Activated CD4-positive, alpha-beta T cell treated with anti-CD3 and anti-CD28 coated beads, Interleukin-2, Interleukin-6, amounts not matched to agents 100 ng/mL and 50 ng/mL, durations not matched to agents 16 hours and 8 hours (primary cell): ENCODE results near the gene TCP11L2.
"Not testable (repeated sequence)": the region's sequence is repeated elsewhere in the genome, so short reads cannot be mapped to it uniquely, and the experiment has no call there.

Experiments
- DNase-seq: peaks from one replicate; pipeline ENCODE4 v3.0.0-alpha.2; 2020

The TCP11L2 gene

GRCh38 chr12:106345746-106346145, 43.2 kb downstream of the TCP11L2 start:
- no peak for DNase-seq

GRCh38 chr12:106348411-106348810, 45.9 kb downstream of the TCP11L2 start:
- DNase-seq: no peak

GRCh38 chr12:106353175-106353574, 50.6 kb downstream of the TCP11L2 start:
- no peak for DNase-seq

DNA sequence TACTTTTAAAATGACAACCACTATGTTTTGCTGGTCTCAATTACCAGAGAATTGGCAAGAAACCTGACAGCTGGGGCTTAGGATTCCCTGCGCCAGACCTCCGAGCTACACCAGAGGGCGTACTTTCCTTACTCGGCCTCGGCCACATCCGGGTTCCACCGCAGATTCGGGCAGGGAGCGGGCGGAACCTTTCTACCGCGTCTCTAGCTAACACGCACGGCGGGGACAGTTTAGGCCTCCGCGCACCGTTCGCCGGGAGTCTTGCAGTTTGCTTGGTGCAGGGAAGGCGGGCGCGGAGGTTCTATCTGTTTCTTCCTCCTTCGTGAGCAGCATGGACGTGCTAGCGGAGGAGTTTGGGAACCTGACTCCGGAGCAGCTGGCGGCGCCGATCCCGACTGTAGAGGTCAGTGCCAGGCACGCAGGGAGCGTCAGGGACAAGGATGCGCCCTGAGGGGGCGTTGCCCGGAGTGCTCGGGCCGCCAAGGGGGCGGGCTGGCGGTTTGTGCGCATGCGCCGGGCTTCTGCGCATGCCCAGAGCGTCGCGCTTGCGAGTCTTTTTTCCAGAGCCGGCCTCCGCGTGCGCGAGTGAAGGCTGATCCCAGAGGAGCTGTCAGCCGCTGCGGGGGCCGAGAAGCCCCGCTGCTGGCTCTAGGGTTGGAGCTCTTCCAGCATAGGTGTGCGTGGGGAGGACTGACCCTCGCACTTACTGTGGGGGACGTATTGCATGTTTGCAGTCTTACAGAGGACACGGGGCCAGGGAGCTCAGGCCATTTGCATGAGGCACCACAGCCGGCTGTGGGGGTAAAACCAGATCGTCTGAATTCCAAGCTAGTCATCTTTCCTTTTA, 55.2 kb downstream of the TCP11L2 start, which contains the start of gene POLR3B:
Gene POLR3B, plus strand, starts transcription at position 200 of the 847 bp plus-strand sequence. Its CDS starts 132 bp downstream, at position 332.
- peak; percentile 96 for DNase-seq

DNA sequence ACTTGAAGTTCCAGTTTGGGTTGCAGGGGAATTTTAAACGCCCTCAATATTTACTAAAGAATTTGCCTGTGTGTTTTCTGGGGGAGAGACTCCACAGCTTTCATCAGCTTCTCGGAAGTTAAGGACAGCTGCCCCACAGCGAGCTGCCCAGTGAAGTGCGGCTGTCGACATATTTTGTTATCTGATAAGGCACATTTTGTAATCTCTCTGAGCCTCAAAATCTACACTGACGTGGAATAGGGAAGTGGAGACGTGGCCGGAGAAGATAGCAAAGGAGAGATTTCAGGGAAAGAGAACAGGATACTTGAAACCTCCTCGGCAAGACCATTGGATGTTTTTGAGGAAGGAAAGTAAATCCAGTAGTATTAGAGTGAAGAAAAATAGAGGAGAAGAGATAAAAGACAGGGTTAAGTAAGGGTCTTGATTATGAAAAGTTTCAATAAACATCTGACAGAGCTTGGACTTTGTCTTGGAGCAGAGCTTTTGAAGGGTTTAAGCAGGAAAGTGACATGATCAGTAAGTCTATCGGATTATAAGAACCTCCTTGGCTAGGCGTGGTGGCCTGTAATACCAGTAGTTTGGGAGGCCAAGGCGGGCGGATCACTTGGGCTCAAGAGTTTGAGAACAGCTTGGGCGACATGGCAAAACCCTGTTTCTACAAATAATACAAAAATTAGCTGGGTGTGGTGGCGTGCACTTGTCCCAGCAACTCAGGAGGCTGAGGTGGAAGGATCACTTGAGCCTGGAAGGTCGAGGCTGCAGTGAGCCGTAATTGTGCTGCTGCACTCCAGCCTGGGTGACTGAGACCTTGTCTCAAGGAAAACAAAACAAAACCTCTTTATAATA, 56.1 kb downstream of the TCP11L2 start:
- DNase-seq: no peak

DNA sequence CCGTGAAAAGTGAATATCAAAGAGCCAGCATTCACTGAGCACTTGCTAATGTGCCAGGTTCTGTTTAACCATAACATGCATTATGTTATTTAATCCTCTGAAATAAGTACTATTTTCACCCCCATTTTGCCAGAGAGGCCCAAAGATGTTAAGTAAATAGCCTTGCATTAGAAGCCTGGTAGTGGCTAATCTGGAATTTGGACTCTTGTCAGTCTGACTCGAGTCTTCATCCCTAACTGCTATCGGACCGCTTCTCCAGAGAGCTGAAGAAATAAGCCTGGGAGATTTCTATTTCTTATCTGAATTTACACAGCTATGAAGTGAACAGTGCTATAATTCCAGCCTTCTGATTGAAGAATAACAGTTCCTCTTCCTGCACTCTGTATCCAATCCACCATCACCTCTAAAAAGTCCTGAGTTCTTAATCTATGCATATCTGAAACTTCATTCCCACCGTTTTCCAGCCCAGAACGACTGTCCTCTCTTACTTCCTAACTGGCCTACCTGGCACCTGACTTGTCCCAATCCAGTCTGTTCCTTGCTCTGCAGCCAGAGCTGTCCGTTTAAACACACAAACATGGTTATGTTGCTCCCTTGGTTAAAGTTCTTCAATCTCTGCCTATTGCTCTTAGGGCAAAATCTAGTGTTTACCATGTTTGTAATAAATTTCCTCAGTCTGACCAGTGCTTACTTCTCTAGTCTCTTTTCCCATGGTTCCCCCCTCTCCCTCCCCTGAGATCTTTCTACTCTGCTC, 57.3 kb downstream of the TCP11L2 start:
- no peak for DNase-seq

GRCh38 chr12:106360400-106360994, 58.0 kb downstream of the TCP11L2 start:
- no peak for DNase-seq

GRCh38 chr12:106362971-106363370, 60.4 kb downstream of the TCP11L2 start:
- DNase-seq: no peak

- no peak for DNase-seq
Measured at GRCh38 chr12:106364261-106364660, 61.7 kb downstream of the TCP11L2 start.

- no peak for DNase-seq
Measured at GRCh38 chr12:106369624-106370346, 67.3 kb downstream of the TCP11L2 start.

DNA sequence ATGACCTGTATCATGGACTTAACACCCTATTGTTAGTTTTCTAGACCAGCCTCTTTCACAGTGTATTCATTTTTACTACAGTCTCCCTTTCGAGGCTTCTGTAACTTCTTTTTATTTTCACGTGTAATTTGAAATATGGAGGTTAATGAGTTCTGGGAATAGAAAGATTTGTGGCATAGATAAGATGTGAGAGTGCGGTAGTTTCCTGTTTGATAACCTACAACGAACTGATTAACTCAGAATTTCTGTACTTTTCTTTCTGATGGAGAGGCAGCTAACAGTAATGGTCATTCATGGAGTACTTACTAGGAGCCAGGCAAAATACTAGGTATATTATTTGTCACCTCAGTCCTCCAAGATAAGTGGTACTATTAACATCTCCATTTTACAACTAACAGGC, 76.3 kb downstream of the TCP11L2 start:
- DNase-seq: no peak

- DNase-seq: no peak
Measured at GRCh38 chr12:106380954-106381353, 78.4 kb downstream of the TCP11L2 start.

- DNase-seq: not testable (repeated sequence)
Measured at GRCh38 chr12:106381866-106382265, 79.3 kb downstream of the TCP11L2 start.

DNA sequence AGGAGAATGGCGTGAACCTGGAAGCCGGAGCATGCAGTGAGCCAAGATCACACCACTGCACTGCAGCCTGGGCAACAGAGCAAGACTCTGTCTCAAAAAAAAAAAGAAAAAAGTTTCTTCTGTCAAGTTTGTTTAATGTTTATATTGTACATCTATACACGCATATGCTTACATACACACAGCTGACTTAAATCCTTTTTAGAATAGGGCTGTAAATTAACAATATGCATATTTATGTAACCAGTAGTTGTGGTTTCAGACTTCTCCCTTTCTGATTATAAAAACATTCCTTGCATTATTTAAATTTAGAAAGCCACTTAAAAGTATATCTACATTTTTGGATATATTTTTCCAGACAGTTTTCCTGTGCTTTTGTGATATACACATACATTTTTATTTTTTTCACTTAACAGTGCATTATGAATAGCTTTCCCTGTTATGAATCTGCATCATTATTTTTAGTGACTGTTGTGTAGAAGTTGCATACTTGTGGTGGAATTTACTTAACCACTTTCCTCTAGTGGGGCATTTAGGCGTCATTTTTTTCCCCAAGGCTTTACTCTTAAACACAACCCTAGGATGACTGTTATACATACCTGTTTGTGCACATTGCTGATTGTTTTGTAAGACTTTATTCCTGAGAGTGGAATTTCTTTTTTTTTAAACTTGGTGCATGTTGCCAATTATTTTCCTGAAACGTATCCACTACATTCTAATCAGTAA, 84.4 kb downstream of the TCP11L2 start:
- no peak for DNase-seq

DNA sequence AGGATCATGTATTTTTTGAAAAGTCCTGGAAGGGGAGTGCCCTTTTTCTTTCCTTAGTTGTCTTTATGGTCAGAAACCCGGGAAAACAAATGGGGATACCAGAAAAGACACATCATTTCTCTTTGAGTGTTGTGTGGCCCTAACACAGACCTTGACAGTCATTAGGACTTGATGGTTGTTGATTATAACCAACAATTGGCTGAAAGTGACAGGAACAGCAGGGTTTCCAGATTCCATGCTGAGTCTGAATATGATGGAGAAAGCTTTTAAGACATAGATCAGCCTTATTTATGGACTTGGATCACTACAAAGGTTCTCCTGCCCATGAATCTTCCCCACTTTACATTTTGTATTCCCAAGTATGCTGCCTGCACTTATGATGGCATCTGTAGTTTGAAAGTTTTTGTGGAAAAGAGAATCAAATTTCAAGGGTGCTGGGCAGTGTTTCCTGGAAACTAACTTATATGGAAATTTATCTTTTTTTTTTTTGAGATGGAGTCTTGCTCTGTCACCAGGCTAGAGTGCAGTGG, 85.4 kb downstream of the TCP11L2 start:
- no peak for DNase-seq

DNA sequence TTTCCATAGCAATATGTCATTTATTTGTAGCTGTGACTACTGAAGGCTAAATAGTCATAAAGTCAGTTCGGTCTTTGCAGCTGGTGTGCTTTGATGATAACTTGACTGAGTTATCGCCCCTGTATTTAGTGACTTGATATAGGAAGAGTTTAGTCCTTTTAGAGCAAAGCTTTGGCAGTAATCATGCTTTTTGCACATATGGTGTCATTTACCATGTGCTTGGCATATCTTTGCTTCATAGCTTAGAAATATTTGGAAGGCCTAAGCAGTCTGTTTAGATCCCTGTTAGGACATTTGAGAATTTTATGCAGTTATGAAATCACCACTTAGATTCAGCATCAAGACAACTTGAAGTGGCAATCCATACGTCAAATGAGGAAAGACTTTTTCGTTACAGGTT, 86.6 kb downstream of the TCP11L2 start:
- DNase-seq: no peak

- DNase-seq: no peak
Measured at GRCh38 chr12:106392759-106393158, 90.2 kb downstream of the TCP11L2 start.
